H9 (cell line): Measurements from ENCODE around the gene VPS51. TPM values are rescaled to one million over a fixed set of nuclear protein-coding genes. Genes with fewer than 3 reads are reported as not detected.

ENCODE experiments used
- DNase-seq: peaks from one replicate; pipeline ENCODE4 v3.0.0-alpha.2; 2017
- H2AFZ ChIP-seq: one replicate; pipeline ENCODE4 v1.6.1; 2013; ENCODE audit warnings: mild to moderate bottlenecking, low read length, control low read depth, moderate library complexity
- H2AK5ac ChIP-seq: 2 replicates; pipeline ENCODE4 v1.6.1; 2013; ENCODE audit warnings: low read length, control low read depth, mixed read lengths; ENCODE audit not compliant: insufficient read length
- H2BK120ac ChIP-seq: one replicate; pipeline ENCODE4 v1.6.1; 2013; ENCODE audit warnings: low read depth, mild to moderate bottlenecking, low read length, control low read depth, inconsistent platforms; ENCODE audit not compliant: poor library complexity, severe bottlenecking
- H2BK12ac ChIP-seq: 2 replicates; pipeline ENCODE4 v1.6.1; 2013; ENCODE audit warnings: low read length, control low read depth, mixed read lengths, low read depth; ENCODE audit not compliant: insufficient read length
- H2BK15ac ChIP-seq: 2 replicates; pipeline ENCODE4 v1.6.1; 2013; ENCODE audit warnings: low read depth, low read length, control low read depth
- H2BK20ac ChIP-seq: one replicate; pipeline ENCODE4 v1.6.1; 2013; ENCODE audit warnings: low read depth, mild to moderate bottlenecking, low read length, control low read depth, inconsistent platforms; ENCODE audit not compliant: poor library complexity, severe bottlenecking
- H2BK5ac ChIP-seq: 2 replicates; pipeline ENCODE4 v1.6.1; 2013; ENCODE audit warnings: low read length, control low read depth, mixed read lengths; ENCODE audit not compliant: insufficient read length
- H3K14ac ChIP-seq: 2 replicates; pipeline ENCODE4 v1.6.1; 2013; ENCODE audit warnings: low read length, control low read depth; ENCODE audit not compliant: insufficient read depth
- H3K18ac ChIP-seq: 2 replicates; pipeline ENCODE4 v1.6.1; 2013; ENCODE audit warnings: low read depth, mild to moderate bottlenecking, mixed read lengths, low read length, control low read depth; ENCODE audit not compliant: insufficient read length
- H3K23ac ChIP-seq: 2 replicates; pipeline ENCODE4 v1.6.1; 2013; ENCODE audit warnings: low read length, control low read depth, mixed read lengths, low read depth; ENCODE audit not compliant: insufficient read length
- H3K23me2 ChIP-seq: 2 replicates; pipeline ENCODE4 v1.6.1; 2013; ENCODE audit warnings: low read depth, mild to moderate bottlenecking, mixed read lengths, low read length, control low read depth; ENCODE audit not compliant: insufficient read length, poor library complexity, severe bottlenecking
- H3K27ac ChIP-seq: 2 replicates; pipeline ENCODE4 v1.5.1; 2013; ENCODE audit warnings: low read length, control low read depth, mixed read lengths, low read depth; ENCODE audit not compliant: insufficient read length
- H3K27me3 ChIP-seq: 2 replicates; pipeline ENCODE4 v1.6.1; 2013; ENCODE audit warnings: low read length, control low read depth, inconsistent platforms; ENCODE audit not compliant: insufficient read depth
- H3K4ac ChIP-seq: 2 replicates; pipeline ENCODE4 v1.6.1; 2013; ENCODE audit warnings: low read depth, mild to moderate bottlenecking, control low read depth, inconsistent platforms, low read length, moderate library complexity
- H3K4me1 ChIP-seq: 2 replicates; pipeline ENCODE4 v1.6.1; 2013; ENCODE audit warnings: low read length, control low read depth, inconsistent platforms; ENCODE audit not compliant: insufficient read depth
- H3K4me2 ChIP-seq: 2 replicates; pipeline ENCODE4 v1.6.1; 2013; ENCODE audit warnings: low read length, control low read depth, mixed read lengths; ENCODE audit not compliant: insufficient read length, insufficient read depth
- H3K56ac ChIP-seq: 2 replicates; pipeline ENCODE4 v1.6.1; 2013; ENCODE audit warnings: low read depth, mild to moderate bottlenecking, mixed read lengths, low read length, control low read depth; ENCODE audit not compliant: insufficient read length
- H3K79me1 ChIP-seq: 2 replicates; pipeline ENCODE4 v1.6.1; 2013; ENCODE audit warnings: low read depth, mild to moderate bottlenecking, moderate library complexity, low read length, control low read depth, inconsistent platforms; ENCODE audit not compliant: insufficient read depth, poor library complexity, severe bottlenecking
- H3K79me2 ChIP-seq: 2 replicates; pipeline ENCODE4 v1.6.1; 2013; ENCODE audit warnings: low read length, control low read depth, inconsistent platforms; ENCODE audit not compliant: insufficient read depth
- H3K9ac ChIP-seq: 2 replicates; pipeline ENCODE4 v1.6.1; 2013; ENCODE audit warnings: low read length, control low read depth, mixed read lengths; ENCODE audit not compliant: insufficient read length; ENCODE audit errors: extremely low read depth
- H3K9me3 ChIP-seq: one replicate; pipeline ENCODE4 v1.6.1; 2013; ENCODE audit warnings: low read depth, low read length, inconsistent platforms; ENCODE audit not compliant: control insufficient read depth
- H3T11ph ChIP-seq: one replicate; pipeline ENCODE4 v1.6.1; 2013; ENCODE audit warnings: mild to moderate bottlenecking, low read length, control low read depth, inconsistent platforms
- H4K20me1 ChIP-seq: one replicate; pipeline ENCODE4 v1.6.1; 2013; ENCODE audit not compliant: control insufficient read depth, insufficient read length, insufficient read depth
- H4K5ac ChIP-seq: 2 replicates; pipeline ENCODE4 v1.6.1; 2013; ENCODE audit warnings: low read depth, mild to moderate bottlenecking, mixed read lengths, low read length, control low read depth; ENCODE audit not compliant: insufficient read length
- H4K8ac ChIP-seq: replicated peaks from 2 replicates; pipeline ENCODE4 v1.6.1; 2013; ENCODE audit warnings: low read length, control low read depth, mixed read lengths, low read depth; ENCODE audit not compliant: insufficient read length
- H4K91ac ChIP-seq: 2 replicates; pipeline ENCODE4 v1.6.1; 2013; ENCODE audit warnings: low read depth, mild to moderate bottlenecking, moderate library complexity, mixed read lengths, low read length, control low read depth; ENCODE audit not compliant: insufficient read length
- H3K27ac Mint-ChIP-seq, 3 experiments: 2 replicates in 2 of 3; 3 replicates in 1 of 3; pipeline ENCODE4 v1.8.0; 2020 to 2021; ENCODE audit warnings: mixed read lengths in 3 of 3, mild to moderate bottlenecking in 1 of 3, moderate library complexity in 1 of 3
- H3K27me3 Mint-ChIP-seq: 2 replicates; pipeline ENCODE4 v1.8.0; 2021; ENCODE audit warnings: low read depth, mild to moderate bottlenecking, moderate library complexity, mixed read lengths
- H3K36me3 Mint-ChIP-seq, 3 experiments: 2 replicates in 2 of 3; 3 replicates in 1 of 3; pipeline ENCODE4 v1.8.0; 2020 to 2021; ENCODE audit warnings: low read depth in 3 of 3, mixed read lengths in 3 of 3; ENCODE audit not compliant: insufficient read depth in 1 of 3
- H3K4me1 Mint-ChIP-seq, 2 experiments: 2 replicates each; pipeline ENCODE4 v1.8.0; 2020; ENCODE audit warnings: mixed read lengths in 2 of 2
- H3K4me3 Mint-ChIP-seq, 2 experiments: 2 replicates in 1 of 2; 3 replicates in 1 of 2; pipeline ENCODE4 v1.8.0; 2020 to 2021; ENCODE audit warnings: mild to moderate bottlenecking in 2 of 2, mixed read lengths in 2 of 2, moderate library complexity in 1 of 2
- H3K9me3 Mint-ChIP-seq, 2 experiments: 2 replicates in 1 of 2; 3 replicates in 1 of 2; pipeline ENCODE4 v1.8.0; 2020; ENCODE audit warnings: mild to moderate bottlenecking in 2 of 2, mixed read lengths in 2 of 2, moderate library complexity in 1 of 2
- CTCF ChIP-seq: fragments of 200-600 bp; sonication (generic); conservative IDR thresholded peaks from 3 replicates; pipeline ENCODE4 v1.8.0; 2021; ENCODE audit warnings: antibody characterized with exemption, mild to moderate bottlenecking
- WGBS: extraction: QIAGEN DNeasy Blood & Tissue Kit; methylation state at CpG from one replicate; pipeline ENCODE4 v1.1.7; 2013; ENCODE audit warnings: missing lambda C conversion rate, low lambda C conversion rate, mixed read lengths; ENCODE audit not compliant: insufficient read length; ENCODE audit errors: extremely low coverage; 5-methylcytosine and 5-hydroxymethylcytosine counted together
- total RNA-seq: library from RNA; stranded (reverse); gene quantifications from 2 replicates; pipeline ENCODE4 v1.2.1, GENCODE V29; 2021

Gene VPS51
- total RNA-seq, 1 experiment from 2014 or later, result 94.7 TPM

GRCh38 chr11:65157336-65157735 lies 61.3 kb downstream of the VPS51 start:
- no peak overlapping the region; a peak in 1 of 7 replicates for H3K27ac Mint-ChIP-seq
- H3K18ac ChIP-seq, result no peak overlapping the region
- H3K4me3 Mint-ChIP-seq, result no peak overlapping the region
- no peak overlapping the region for H3K9ac ChIP-seq
- H4K8ac ChIP-seq, result no peak overlapping the region
- no peak overlapping the region for H3K27ac ChIP-seq
- H3K27me3 Mint-ChIP-seq, result peaks cover 13% of the 10 kb centered on the region
- no peak overlapping the region for H2BK12ac ChIP-seq
- H3K56ac ChIP-seq, result no peak overlapping the region
- H2BK120ac ChIP-seq, result no peak overlapping the region
- no CpG with 5 or more reads among the region's 3 CpGs for WGBS
- no peak for DNase-seq
- H2BK15ac ChIP-seq, result no peak overlapping the region; the same call in 1 of the 2 replicates
- no peak overlapping the region for H2BK20ac ChIP-seq
- H3K4ac ChIP-seq, result no peak overlapping the region
- H3K4me1 Mint-ChIP-seq, result no peaks in the 10 kb centered on the region
- H3K79me2 ChIP-seq, result no peaks in the 10 kb centered on the region
- no peaks in the 10 kb centered on the region for H3K27me3 ChIP-seq
- H2AK5ac ChIP-seq, result no peak overlapping the region
- H4K20me1 ChIP-seq, result no peaks in the 10 kb centered on the region
- H3K4me2 ChIP-seq, result no peak overlapping the region
- no peak overlapping the region for H2AFZ ChIP-seq
- no peak overlapping the region for H4K5ac ChIP-seq
- TF ChIP-seq CTCF, result no peak
- no peak overlapping the region for H3K23ac ChIP-seq
- H2BK5ac ChIP-seq, result no peak overlapping the region
- no peaks in the 10 kb centered on the region for H3K9me3 Mint-ChIP-seq
- H3K23me2 ChIP-seq, result no peaks in the 10 kb centered on the region
- no peaks in the 10 kb centered on the region for H3K36me3 Mint-ChIP-seq
- H3T11ph ChIP-seq, result no peak overlapping the region
- no peak overlapping the region for H4K91ac ChIP-seq
- no peak overlapping the region for H3K14ac ChIP-seq
- no peaks in the 10 kb centered on the region for H3K79me1 ChIP-seq
- no peaks in the 10 kb centered on the region for H3K9me3 ChIP-seq
- no peaks in the 10 kb centered on the region for H3K4me1 ChIP-seq
